Activated T-cell treated with anti-CD3 and anti-CD28 coated beads, Interleukin-2, amount 50 U/mL, for 24 hours (primary cell): ENCODE results near the gene FFAR1.
"Not testable (repeated sequence)": the region's sequence is repeated elsewhere in the genome, so short reads cannot be mapped to it uniquely, and the experiment has no call there.

Source experiments
- DNase-seq: peaks from one replicate; pipeline ENCODE4 v3.0.0-alpha.2; 2020
- H3K27ac Mint-ChIP-seq: 2 replicates; pipeline ENCODE4 v1.8.0; 2020; ENCODE audit warnings: mild to moderate bottlenecking, mixed read lengths
- H3K27me3 Mint-ChIP-seq: 2 replicates; pipeline ENCODE4 v1.8.0; 2020; ENCODE audit warnings: mixed read lengths
- H3K36me3 Mint-ChIP-seq: 2 replicates; pipeline ENCODE4 v1.8.0; 2020; ENCODE audit warnings: low read depth, mixed read lengths
- H3K4me1 Mint-ChIP-seq: 2 replicates; pipeline ENCODE4 v1.8.0; 2020; ENCODE audit warnings: low read depth, mixed read lengths
- H3K4me3 Mint-ChIP-seq: 2 replicates; pipeline ENCODE4 v1.8.0; 2020; ENCODE audit warnings: mild to moderate bottlenecking, moderate library complexity, mixed read lengths
- H3K9me3 Mint-ChIP-seq: 2 replicates; pipeline ENCODE4 v1.8.0; 2020; ENCODE audit warnings: mixed read lengths

FFAR1 gene

GRCh38 chr19:35357867-35358573, 10.3 kb downstream of the FFAR1 start, which contains the start of gene FFAR3:
FFAR3 (plus strand) TSS chr19:35358460; CDS start chr19:35358891, 431 bp downstream.
- H3K4me3 Mint-ChIP-seq: peak within 1 kb of the TSS; percentile 40
- H3K27me3 Mint-ChIP-seq: peaks cover 11% of the 10 kb centered on the region
- H3K27ac Mint-ChIP-seq: peak within 1 kb of the TSS; percentile 74
- H3K4me1 Mint-ChIP-seq: peaks cover 12% of the 10 kb centered on the region
- no peaks in the 10 kb centered on the region for H3K9me3 Mint-ChIP-seq
- no peaks in the 10 kb centered on the region for H3K36me3 Mint-ChIP-seq
- DNase-seq: peak; percentile 38

- Mint-ChIP-seq H3K27me3 (peaks cover 11% of the 10 kb centered on the region), H3K4me1 (peaks cover 11% of the 10 kb centered on the region)
- H3K4me3 Mint-ChIP-seq, H3K36me3 Mint-ChIP-seq, H3K9me3 Mint-ChIP-seq, H3K27ac Mint-ChIP-seq: not testable (repeated sequence)
- DNase-seq: peak; percentile 28
Measured at GRCh38 chr19:35358834-35359233, 11.1 kb downstream of the FFAR1 start.

DNA sequence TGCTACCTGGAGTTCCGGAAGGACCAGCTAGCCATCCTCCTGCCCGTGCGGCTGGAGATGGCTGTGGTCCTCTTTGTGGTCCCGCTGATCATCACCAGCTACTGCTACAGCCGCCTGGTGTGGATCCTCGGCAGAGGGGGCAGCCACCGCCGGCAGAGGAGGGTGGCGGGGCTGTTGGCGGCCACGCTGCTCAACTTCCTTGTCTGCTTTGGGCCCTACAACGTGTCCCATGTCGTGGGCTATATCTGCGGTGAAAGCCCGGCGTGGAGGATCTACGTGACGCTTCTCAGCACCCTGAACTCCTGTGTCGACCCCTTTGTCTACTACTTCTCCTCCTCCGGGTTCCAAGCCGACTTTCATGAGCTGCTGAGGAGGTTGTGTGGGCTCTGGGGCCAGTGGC, 11.7 kb downstream of the FFAR1 start:
- peak; percentile 26 for DNase-seq
- Mint-ChIP-seq H3K27me3 (peaks cover 11% of the 10 kb centered on the region), H3K4me1 (peaks cover 11% of the 10 kb centered on the region)
- H3K9me3 Mint-ChIP-seq, H3K36me3 Mint-ChIP-seq, H3K4me3 Mint-ChIP-seq, H3K27ac Mint-ChIP-seq: not testable (repeated sequence)

DNA sequence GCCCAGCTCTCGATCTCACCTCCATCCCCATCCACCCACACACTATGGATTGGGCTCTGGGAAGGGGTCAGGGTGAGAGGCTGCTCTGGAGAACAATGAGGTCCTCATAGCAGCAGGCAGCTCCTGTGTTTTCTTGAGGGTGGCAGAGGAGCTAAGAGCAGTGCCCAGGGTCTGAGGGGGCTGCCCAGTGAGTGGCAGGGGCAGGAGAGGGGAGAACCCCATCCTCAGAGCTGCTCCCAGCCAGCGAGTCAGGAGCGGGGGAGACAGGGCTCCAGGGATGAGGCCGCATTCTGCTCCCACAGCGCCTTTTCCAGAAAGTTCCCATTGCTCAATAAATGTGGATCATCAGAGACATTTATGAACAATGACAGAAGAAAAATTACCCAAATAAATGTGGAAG, 12.4 kb downstream of the FFAR1 start:
- H3K27me3 Mint-ChIP-seq: peaks cover 16% of the 10 kb centered on the region
- H3K36me3 Mint-ChIP-seq, H3K4me3 Mint-ChIP-seq, DNase-seq, H3K9me3 Mint-ChIP-seq, H3K27ac Mint-ChIP-seq: not testable (repeated sequence)
- H3K4me1 Mint-ChIP-seq: peaks cover 11% of the 10 kb centered on the region

DNA sequence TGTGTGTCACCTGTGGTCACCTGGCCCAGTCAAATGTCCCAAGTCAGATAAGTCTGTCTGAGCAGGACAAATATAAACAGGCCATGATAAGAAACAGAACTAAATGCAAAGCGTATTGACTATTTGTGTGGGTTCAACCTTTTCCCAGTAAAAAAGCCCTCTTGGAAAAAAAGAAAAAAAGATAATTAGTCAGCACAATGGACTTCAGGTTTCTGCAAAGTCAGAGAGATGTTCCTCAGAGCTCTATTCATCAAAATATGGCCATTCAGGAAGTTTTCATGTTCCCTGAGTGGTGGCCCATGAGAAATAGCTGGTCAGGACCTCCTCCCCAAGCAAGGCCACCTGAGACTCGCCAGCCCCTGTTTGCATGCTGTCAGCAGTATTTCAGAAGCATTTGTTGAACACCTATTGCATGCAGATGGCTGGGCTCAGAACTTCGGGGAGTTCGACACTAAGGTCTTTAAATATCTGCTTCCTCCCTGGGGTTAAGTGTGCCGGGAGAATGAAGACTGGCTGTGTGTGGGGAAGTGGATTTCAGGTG, 13.2 kb downstream of the FFAR1 start:
- H3K4me3 Mint-ChIP-seq: no peak overlapping the region
- no peak for DNase-seq
- H3K27me3 Mint-ChIP-seq: peaks cover 17% of the 10 kb centered on the region
- H3K4me1 Mint-ChIP-seq: peaks cover 11% of the 10 kb centered on the region
- no peak overlapping the region for H3K27ac Mint-ChIP-seq
- H3K36me3 Mint-ChIP-seq: no peaks in the 10 kb centered on the region
- H3K9me3 Mint-ChIP-seq: no peaks in the 10 kb centered on the region

DNA sequence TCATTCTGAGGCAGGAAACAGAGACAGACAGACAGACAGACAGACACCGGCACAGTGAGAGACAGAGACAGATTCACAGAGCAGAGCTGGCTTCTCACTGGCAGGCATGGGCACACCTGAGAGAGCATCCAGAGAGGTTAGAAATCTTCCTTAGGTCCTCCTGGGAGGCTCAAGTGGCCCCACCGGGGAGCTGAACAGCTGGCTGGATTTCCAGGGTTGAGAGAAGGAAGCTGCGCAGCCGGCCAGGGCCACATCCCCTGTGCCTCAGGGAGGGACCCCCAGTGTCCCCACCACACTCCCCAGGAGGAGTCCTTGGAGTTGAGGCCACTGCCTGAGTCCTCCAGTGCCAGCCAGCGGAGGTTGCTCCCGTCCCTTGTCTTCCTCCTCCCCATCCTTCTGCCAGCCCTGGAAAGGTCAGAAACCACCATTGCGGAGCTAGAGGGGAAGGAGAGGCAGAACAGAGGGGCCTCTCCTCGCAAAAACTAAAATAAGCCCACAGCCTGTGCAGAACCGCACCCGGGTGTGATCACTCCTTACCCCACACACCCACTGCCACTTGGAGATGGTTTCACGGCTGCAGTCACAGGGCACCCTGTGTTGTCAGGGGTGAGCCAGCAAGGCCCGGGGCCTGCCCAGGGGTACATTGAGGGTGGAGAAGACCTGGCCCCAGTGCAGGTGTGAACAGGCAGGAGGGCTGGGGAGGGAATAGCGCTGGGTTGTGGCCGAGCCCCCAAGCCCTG, 14.7 kb downstream of the FFAR1 start:
- Mint-ChIP-seq H3K4me1 (peaks cover 10% of the 10 kb centered on the region), H3K36me3 (no peaks in the 10 kb centered on the region), H3K4me3 (no peak overlapping the region), H3K27ac (no peak overlapping the region), H3K9me3 (no peaks in the 10 kb centered on the region), H3K27me3 (peaks cover 20% of the 10 kb centered on the region)
- DNase-seq: no peak

DNA sequence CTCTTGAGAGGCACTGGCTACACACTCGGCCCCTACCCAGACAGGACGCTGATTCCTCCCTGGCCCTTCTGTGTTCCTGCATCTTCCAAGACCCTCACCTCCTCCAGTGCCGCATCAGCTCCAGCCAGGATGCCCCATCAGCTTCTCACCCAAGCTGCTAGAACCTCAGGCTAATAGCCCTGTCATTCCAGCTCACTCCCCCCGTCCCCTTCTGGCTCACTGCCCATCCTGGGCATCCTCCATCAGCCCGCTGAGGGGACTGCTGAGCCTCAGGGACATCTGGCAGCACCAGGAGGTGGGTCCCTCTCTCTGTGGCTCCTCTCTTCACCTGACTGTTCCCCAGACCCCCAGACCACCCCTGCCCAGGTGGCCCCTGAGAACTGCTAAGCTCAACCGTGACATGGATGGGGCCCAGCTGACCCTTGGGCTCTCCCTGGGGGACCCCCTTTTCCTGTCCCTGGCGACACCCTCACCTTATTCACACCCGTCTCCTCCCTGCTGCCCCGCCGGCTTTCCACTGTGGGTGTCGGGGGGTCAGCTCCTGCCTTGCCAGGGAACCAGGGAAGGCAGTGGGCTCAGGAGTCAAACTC, 15.4 kb downstream of the FFAR1 start:
- no peak overlapping the region for H3K27ac Mint-ChIP-seq
- H3K4me3 Mint-ChIP-seq: no peak overlapping the region
- no peak for DNase-seq
- H3K27me3 Mint-ChIP-seq: peaks cover 23% of the 10 kb centered on the region
- H3K9me3 Mint-ChIP-seq: no peaks in the 10 kb centered on the region
- H3K36me3 Mint-ChIP-seq: no peaks in the 10 kb centered on the region
- peaks cover 5% of the 10 kb centered on the region for H3K4me1 Mint-ChIP-seq

GRCh38 chr19:35363711-35364425, 16.2 kb downstream of the FFAR1 start:
- Mint-ChIP-seq H3K27ac (no peak overlapping the region), H3K27me3 (peaks cover 25% of the 10 kb centered on the region), H3K9me3 (no peaks in the 10 kb centered on the region), H3K4me3 (no peak overlapping the region), H3K4me1 (peaks cover 4% of the 10 kb centered on the region), H3K36me3 (no peaks in the 10 kb centered on the region)
- no peak for DNase-seq

DNA sequence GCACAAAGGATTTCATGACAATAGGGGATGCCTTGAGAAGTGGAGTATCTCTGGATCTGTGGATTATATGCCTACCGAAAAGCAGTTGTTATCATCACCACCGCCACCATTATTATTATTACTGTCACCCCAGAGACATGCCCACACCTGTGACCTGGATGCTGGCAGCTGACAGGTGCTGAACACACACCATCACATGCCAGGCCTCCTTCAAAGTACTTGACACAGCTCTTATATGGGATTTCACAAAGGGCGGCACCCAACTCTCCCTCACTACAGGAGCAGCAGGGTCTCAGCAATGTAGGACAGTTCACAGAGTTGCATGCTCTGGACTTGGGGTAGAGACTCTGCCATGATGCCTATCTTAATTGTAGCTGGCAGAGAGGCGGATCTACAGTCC, 17.6 kb downstream of the FFAR1 start:
- Mint-ChIP-seq H3K27ac (no peak overlapping the region), H3K27me3 (peaks cover 26% of the 10 kb centered on the region), H3K36me3 (no peaks in the 10 kb centered on the region), H3K9me3 (no peaks in the 10 kb centered on the region), H3K4me3 (no peak overlapping the region), H3K4me1 (peaks cover 4% of the 10 kb centered on the region)
- DNase-seq: no peak

- peaks cover 4% of the 10 kb centered on the region for H3K4me1 Mint-ChIP-seq
Measured at GRCh38 chr19:35368378-35368777, 20.7 kb downstream of the FFAR1 start.

GRCh38 chr19:35369522-35369921, 21.8 kb downstream of the FFAR1 start:
- Mint-ChIP-seq H3K36me3 (no peaks in the 10 kb centered on the region), H3K4me3 (no peak overlapping the region), H3K27me3 (peaks cover 17% of the 10 kb centered on the region), H3K27ac (no peak overlapping the region), H3K4me1 (peaks cover 9% of the 10 kb centered on the region), H3K9me3 (no peaks in the 10 kb centered on the region)
- DNase-seq: no peak

More at GRCh38 chr19:35368378-35368777, 20.7 kb downstream of the FFAR1 start:
- Mint-ChIP-seq H3K9me3 (no peaks in the 10 kb centered on the region), H3K27ac (no peak overlapping the region), H3K36me3 (no peaks in the 10 kb centered on the region), H3K27me3 (peaks cover 18% of the 10 kb centered on the region), H3K4me3 (no peak overlapping the region)
- DNase-seq: no peak

DNA sequence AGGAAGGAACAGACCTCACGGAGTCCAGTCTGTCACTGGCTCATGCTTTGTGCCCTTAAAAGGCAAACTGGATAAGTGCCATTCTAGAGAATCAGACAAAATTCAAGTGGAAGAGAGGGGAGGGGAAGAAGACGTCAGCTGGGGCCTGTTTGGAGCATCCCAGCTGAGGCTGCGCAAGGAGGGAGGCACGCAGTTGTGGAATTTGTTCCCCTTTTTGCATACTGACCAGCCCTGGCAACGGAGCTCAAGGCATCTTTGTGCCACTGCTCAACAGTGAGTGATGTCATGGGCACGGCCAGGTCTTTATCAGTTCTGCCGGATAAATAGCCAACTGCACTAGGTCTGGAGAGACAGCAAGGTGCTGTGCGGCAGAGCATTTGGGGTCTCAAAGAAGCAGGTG, 23.0 kb downstream of the FFAR1 start, which contains the start of gene GPR42:
Gene GPR42 (plus strand): TSS at position 347 of the 400 bp plus-strand sequence. CDS start 292 bp downstream, outside the sequence.
- Mint-ChIP-seq H3K9me3 (no peaks in the 10 kb centered on the region), H3K27me3 (peaks cover 12% of the 10 kb centered on the region), H3K36me3 (no peaks in the 10 kb centered on the region), H3K4me1 (peaks cover 20% of the 10 kb centered on the region), H3K27ac (peak within 1 kb of the TSS; percentile 20), H3K4me3 (no peak within 1 kb of the TSS)
- DNase-seq: no peak

- no peak overlapping the region for H3K27ac Mint-ChIP-seq
- no peaks in the 10 kb centered on the region for H3K36me3 Mint-ChIP-seq
- H3K9me3 Mint-ChIP-seq: no peaks in the 10 kb centered on the region
- H3K27me3 Mint-ChIP-seq: peaks cover 12% of the 10 kb centered on the region
- H3K4me1 Mint-ChIP-seq: peaks cover 24% of the 10 kb centered on the region
- DNase-seq: no peak
- H3K4me3 Mint-ChIP-seq: no peak overlapping the region
Measured at GRCh38 chr19:35373492-35373891, 25.8 kb downstream of the FFAR1 start.

GRCh38 chr19:35374031-35374430, 26.3 kb downstream of the FFAR1 start:
- H3K27ac Mint-ChIP-seq, H3K36me3 Mint-ChIP-seq, H3K4me3 Mint-ChIP-seq, H3K9me3 Mint-ChIP-seq, DNase-seq: not testable (repeated sequence)
- H3K4me1 Mint-ChIP-seq: peaks cover 24% of the 10 kb centered on the region
- peaks cover 12% of the 10 kb centered on the region for H3K27me3 Mint-ChIP-seq
